ENCODE measurements around the gene DEPDC1. TPM values are rescaled to one million over a fixed set of nuclear protein-coding genes. Genes with fewer than 3 reads are reported as not detected.

Gene DEPDC1
- total and polyA plus RNA-seq, 2 donors (not counting 1 experiment from before 2014, with no cell fraction given): 0.03 to 0.07 TPM

GRCh38 chr1:68442822-68443556 is 53.9 kb downstream of the DEPDC1 start:
- TF ChIP-seq, protein P1, sequence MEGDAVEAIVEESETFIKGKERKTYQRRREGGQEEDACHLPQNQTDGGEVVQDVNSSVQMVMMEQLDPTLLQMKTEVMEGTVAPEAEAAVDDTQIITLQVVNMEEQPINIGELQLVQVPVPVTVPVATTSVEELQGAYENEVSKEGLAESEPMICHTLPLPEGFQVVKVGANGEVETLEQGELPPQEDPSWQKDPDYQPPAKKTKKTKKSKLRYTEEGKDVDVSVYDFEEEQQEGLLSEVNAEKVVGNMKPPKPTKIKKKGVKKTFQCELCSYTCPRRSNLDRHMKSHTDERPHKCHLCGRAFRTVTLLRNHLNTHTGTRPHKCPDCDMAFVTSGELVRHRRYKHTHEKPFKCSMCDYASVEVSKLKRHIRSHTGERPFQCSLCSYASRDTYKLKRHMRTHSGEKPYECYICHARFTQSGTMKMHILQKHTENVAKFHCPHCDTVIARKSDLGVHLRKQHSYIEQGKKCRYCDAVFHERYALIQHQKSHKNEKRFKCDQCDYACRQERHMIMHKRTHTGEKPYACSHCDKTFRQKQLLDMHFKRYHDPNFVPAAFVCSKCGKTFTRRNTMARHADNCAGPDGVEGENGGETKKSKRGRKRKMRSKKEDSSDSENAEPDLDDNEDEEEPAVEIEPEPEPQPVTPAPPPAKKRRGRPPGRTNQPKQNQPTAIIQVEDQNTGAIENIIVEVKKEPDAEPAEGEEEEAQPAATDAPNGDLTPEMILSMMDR (IDR thresholded peaks at IDR 0.05): peak; percentile 77
- no peak for TF ChIP-seq EZH2 (IDR thresholded peaks at IDR 0.05; ENCODE audit: borderline replicate concordance, insufficient read depth, low read depth, low read length, poor library complexity, severe bottlenecking)
- peak; percentile 52 for DNase-seq

DNA sequence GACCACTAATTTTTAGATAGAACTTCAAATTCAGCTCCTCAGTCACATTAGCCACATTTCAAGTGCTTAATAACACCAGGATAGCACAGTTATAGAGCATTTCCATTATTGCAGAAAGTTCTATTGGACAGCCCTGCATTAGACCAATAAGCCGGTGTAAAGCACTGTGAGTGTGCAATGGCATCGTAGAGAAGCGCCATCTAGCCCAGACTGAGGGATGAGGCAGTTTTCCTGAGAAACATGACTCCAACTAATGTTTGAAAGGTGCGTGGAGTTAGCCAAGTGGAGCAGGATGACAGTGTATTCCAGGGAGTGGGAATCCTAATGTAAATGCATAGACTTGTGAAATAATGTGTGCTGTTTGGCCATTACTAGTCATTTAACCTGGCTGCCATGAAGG is 54.9 kb downstream of the DEPDC1 start:
- Histone ChIP-seq H3K79me2 (ENCODE audit: control insufficient read depth, insufficient read depth, low read length) (no peaks in the 10 kb centered on the region), H3K27ac (ENCODE audit: low read length in 2 of 2) (no peak overlapping the region), H3K9ac (ENCODE audit: low read length) (no peak overlapping the region), H3K27me3 (replicated peaks in 1 of 4; ENCODE audit: control extremely low read depth in 1 of 4, control insufficient read depth in 3 of 4, insufficient read depth in 4 of 4, low read length in 3 of 4) (peaks cover 0 to 4% (median 2%) of the 10 kb centered on the region in 4 experiments), H3K4me2 (replicated peaks; ENCODE audit: low read depth, low read length, poor library complexity, severe bottlenecking) (no peak overlapping the region), H3K9me3 (ENCODE audit: control extremely low read depth in 1 of 3, control insufficient read depth in 2 of 3, insufficient read depth in 1 of 3, low read length in 2 of 3) (no peaks in the 10 kb centered on the region), H3K4me3 (ENCODE audit: control extremely low read depth in 1 of 5, extremely low read depth in 1 of 5, insufficient read depth in 1 of 5, low read depth in 2 of 5, low read length in 4 of 5) (no peak overlapping the region), H2AFZ (ENCODE audit: insufficient read depth, low read depth, low read length, poor library complexity, severe bottlenecking) (no peak overlapping the region), H3K36me3 (replicated peaks in 1 of 2; ENCODE audit: control extremely low read depth in 1 of 2, control insufficient read depth in 1 of 2, extremely low read depth in 1 of 2, insufficient read depth in 2 of 2, low read length in 1 of 2) (no peaks in the 10 kb centered on the region), H3K4me1 (ENCODE audit: control insufficient read depth in 2 of 2, insufficient read depth in 2 of 2, low read length in 2 of 2) (no peaks in the 10 kb centered on the region), H4K20me1 (ENCODE audit: control insufficient read depth, insufficient read depth, low read length, poor library complexity, severe bottlenecking) (no peaks in the 10 kb centered on the region)
- no peak for DNase-seq
- POLR2A ChIA-PET: no interaction called here
- intact Hi-C loops (cut with micrococcal nuclease): no loop called here
- no peak overlapping the region for H3K27ac Mint-ChIP-seq
- peaks cover 5% of the 10 kb centered on the region for H3K4me1 Mint-ChIP-seq
- WGBS (ENCODE audit: insufficient coverage): 100% methylated on average over 4 of the region's 4 CpGs
- H3K27me3 Mint-ChIP-seq: peaks cover 20% of the 10 kb centered on the region
- CTCF ChIA-PET: interaction anchor here (1.3 to 3.8 kb wide), 3 partner anchors 37 to 325 kb away, joined by 3 to 53 read pairs (median 19); no protein-coding TSS in a partner anchor
- H3K4me3 Mint-ChIP-seq: no peak overlapping the region
- ATAC-seq (ENCODE audit: low read depth): no peak
- TF ChIP-seq, protein P1 (IDR thresholded peaks at IDR 0.05): no peak
- no peak for TF ChIP-seq EZH2 (IDR thresholded peaks at IDR 0.05; ENCODE audit: borderline replicate concordance, insufficient read depth, low read depth, low read length, poor library complexity, severe bottlenecking)
- H3K9me3 Mint-ChIP-seq (ENCODE audit: insufficient read depth): no peaks in the 10 kb centered on the region

More at GRCh38 chr1:68442822-68443556, 53.9 kb downstream of the DEPDC1 start:
- Histone ChIP-seq H3K79me2 (ENCODE audit: control insufficient read depth, insufficient read depth, low read length) (no peaks in the 10 kb centered on the region), H3K36me3 (replicated peaks in 1 of 2; ENCODE audit: control extremely low read depth in 1 of 2, control insufficient read depth in 1 of 2, extremely low read depth in 1 of 2, insufficient read depth in 2 of 2, low read length in 1 of 2) (no peaks in the 10 kb centered on the region), H2AFZ (ENCODE audit: insufficient read depth, low read depth, low read length, poor library complexity, severe bottlenecking) (no peak overlapping the region), H3K9me3 (ENCODE audit: control extremely low read depth in 1 of 3, control insufficient read depth in 2 of 3, insufficient read depth in 1 of 3, low read length in 2 of 3) (no peaks in the 10 kb centered on the region), H3K4me1 (ENCODE audit: control insufficient read depth in 2 of 2, insufficient read depth in 2 of 2, low read length in 2 of 2) (no peaks in the 10 kb centered on the region), H4K20me1 (ENCODE audit: control insufficient read depth, insufficient read depth, low read length, poor library complexity, severe bottlenecking) (no peaks in the 10 kb centered on the region), H3K27me3 (replicated peaks in 1 of 4; ENCODE audit: control extremely low read depth in 1 of 4, control insufficient read depth in 3 of 4, insufficient read depth in 4 of 4, low read length in 3 of 4) (peaks cover 0 to 4% (median 0%) of the 10 kb centered on the region in 4 experiments), H3K4me2 (replicated peaks; ENCODE audit: low read depth, low read length, poor library complexity, severe bottlenecking) (no peak overlapping the region), H3K9ac (ENCODE audit: low read length) (no peak overlapping the region), H3K4me3 (ENCODE audit: control extremely low read depth in 1 of 5, extremely low read depth in 1 of 5, insufficient read depth in 1 of 5, low read depth in 2 of 5, low read length in 4 of 5) (no peak overlapping the region), H3K27ac (ENCODE audit: low read length in 2 of 2) (no peak overlapping the region)
- intact Hi-C loops (cut with micrococcal nuclease): loop anchor here (1.0 kb wide), 1 partner anchor 327 kb away; no protein-coding TSS in a partner anchor
- peaks cover 5% of the 10 kb centered on the region for H3K4me1 Mint-ChIP-seq
- H3K27me3 Mint-ChIP-seq: peaks cover 20% of the 10 kb centered on the region
- no peak overlapping the region for H3K4me3 Mint-ChIP-seq
- POLR2A ChIA-PET: no interaction called here
- CTCF ChIA-PET: interaction anchor here (0.7 to 3.8 kb wide), 8 partner anchors 10 to 677 kb away, joined by 3 to 53 read pairs (median 4); no protein-coding TSS in a partner anchor
- 65% methylated on average over 3 of the region's 5 CpGs for WGBS (ENCODE audit: insufficient coverage)
- no peak overlapping the region for H3K27ac Mint-ChIP-seq
- no peak for ATAC-seq (ENCODE audit: low read depth)
- H3K9me3 Mint-ChIP-seq (ENCODE audit: insufficient read depth): no peaks in the 10 kb centered on the region
